ENCODE data around the gene KIAA1328.
"Not testable (repeated sequence)": the region's sequence is repeated elsewhere in the genome, so short reads cannot be mapped to it uniquely, and the experiment has no call there.

Gene KIAA1328

GRCh38 chr18:36885981-36886380 is 57.1 kb downstream of the KIAA1328 start:
- DNase-seq (ENCODE audit: low read depth in 1 of 2, low spot score in 1 of 2), result no peak

- no peak for DNase-seq (ENCODE audit: low read depth in 1 of 2, low spot score in 1 of 2)
These were observed 58.2 kb downstream of the KIAA1328 start for GRCh38 chr18:36887114-36887513.

- no peak for DNase-seq (ENCODE audit: low read depth in 1 of 2, low spot score in 1 of 2)
These were observed 58.9 kb downstream of the KIAA1328 start for GRCh38 chr18:36887864-36888263.

- no peak for DNase-seq (ENCODE audit: low read depth in 1 of 2, low spot score in 1 of 2)
These were observed 59.9 kb downstream of the KIAA1328 start for GRCh38 chr18:36888778-36889177.

GRCh38 chr18:36889321-36889720 is 60.4 kb downstream of the KIAA1328 start:
- DNase-seq (ENCODE audit: low read depth in 1 of 2, low spot score in 1 of 2), result no peak

GRCh38 chr18:36889742-36890141 is 60.8 kb downstream of the KIAA1328 start:
- DNase-seq (ENCODE audit: low read depth in 1 of 2, low spot score in 1 of 2), result no peak

GRCh38 chr18:36890598-36890997 is 61.7 kb downstream of the KIAA1328 start:
- DNase-seq (ENCODE audit: low read depth in 1 of 2, low spot score in 1 of 2), result no peak

GRCh38 chr18:36893227-36893626 is 64.3 kb downstream of the KIAA1328 start:
- DNase-seq (ENCODE audit: low read depth in 1 of 2, low spot score in 1 of 2), result no peak

GRCh38 chr18:36895606-36896005 is 66.7 kb downstream of the KIAA1328 start:
- DNase-seq (ENCODE audit: low read depth in 1 of 2, low spot score in 1 of 2), result no peak

GRCh38 chr18:36897253-36897652 is 68.3 kb downstream of the KIAA1328 start:
- DNase-seq (ENCODE audit: low read depth in 1 of 2, low spot score in 1 of 2), result no peak

- no peak for DNase-seq (ENCODE audit: low read depth in 1 of 2, low spot score in 1 of 2)
These were observed 70.4 kb downstream of the KIAA1328 start for GRCh38 chr18:36899289-36899688.

- no peak for DNase-seq (ENCODE audit: low read depth in 1 of 2, low spot score in 1 of 2)
These were observed 71.5 kb downstream of the KIAA1328 start for GRCh38 chr18:36900466-36900865.

GRCh38 chr18:36901277-36901701 is 72.4 kb downstream of the KIAA1328 start:
- DNase-seq (ENCODE audit: low read depth in 1 of 2, low spot score in 1 of 2), result no peak

- DNase-seq (ENCODE audit: low read depth in 1 of 2, low spot score in 1 of 2), result no peak
These were observed 74.4 kb downstream of the KIAA1328 start for GRCh38 chr18:36903215-36903928.

- DNase-seq (ENCODE audit: low read depth in 1 of 2, low spot score in 1 of 2), result no peak
These were observed 76.6 kb downstream of the KIAA1328 start for GRCh38 chr18:36905571-36905970.

- DNase-seq (ENCODE audit: low read depth in 1 of 2, low spot score in 1 of 2), result not testable (repeated sequence)
These were observed 80.4 kb downstream of the KIAA1328 start for GRCh38 chr18:36909282-36909681.

GRCh38 chr18:36912887-36913286 is 84.0 kb downstream of the KIAA1328 start:
- DNase-seq (ENCODE audit: low read depth in 1 of 2, low spot score in 1 of 2), result no peak

GRCh38 chr18:36917907-36918306 is 89.0 kb downstream of the KIAA1328 start:
- DNase-seq (ENCODE audit: low read depth in 1 of 2, low spot score in 1 of 2), result no peak

GRCh38 chr18:36929601-36930000 is 100.7 kb downstream of the KIAA1328 start:
- no peak for DNase-seq (ENCODE audit: low read depth in 1 of 2, low spot score in 1 of 2)

GRCh38 chr18:36931106-36931505 is 102.2 kb downstream of the KIAA1328 start:
- DNase-seq (ENCODE audit: low read depth in 1 of 2, low spot score in 1 of 2), result no peak

GRCh38 chr18:36933552-36933951 is 104.6 kb downstream of the KIAA1328 start:
- DNase-seq (ENCODE audit: low read depth in 1 of 2, low spot score in 1 of 2), result no peak

GRCh38 chr18:36934884-36935283 is 106.0 kb downstream of the KIAA1328 start:
- no peak for DNase-seq (ENCODE audit: low read depth in 1 of 2, low spot score in 1 of 2)

GRCh38 chr18:36942264-36942663 is 113.3 kb downstream of the KIAA1328 start:
- DNase-seq (ENCODE audit: low read depth in 1 of 2, low spot score in 1 of 2), result no peak

All from activated CD4-positive, alpha-beta T cell treated with anti-CD3 and anti-CD28 coated beads, Interleukin-2, amount 50 U/mL, for 24 hours (primary cell).